Transverse colon (tissue), 4 donors: ENCODE data around the gene DNAAF5. TPM values are rescaled to one million over a fixed set of nuclear protein-coding genes. Genes with fewer than 3 reads are reported as not detected.
A peak's percentile ranks its signal among the peaks of the same experiment; 100 is the strongest.

Source experiments
- DNase-seq: peaks from one replicate; pipeline ENCODE4 v3.0.0-alpha.2; 2019
- H3K27ac ChIP-seq, 4 donors: fragments of 200-600 bp; sonication (generic); 2 replicates each; pipeline ENCODE4 v1.5.1; 2016 to 2018; ENCODE audit warnings: inconsistent platforms in 4 of 4
- H3K27me3 ChIP-seq: fragments of 200-600 bp; sonication (generic); 2 replicates; pipeline ENCODE4 v1.5.1; 2017; ENCODE audit warnings: inconsistent platforms
- H3K36me3 ChIP-seq, 4 donors: fragments of 200-600 bp; sonication (generic); 2 replicates each; pipeline ENCODE4 v1.5.1; 2017 to 2019; ENCODE audit warnings: inconsistent platforms in 4 of 4
- H3K4me1 ChIP-seq, 4 donors: fragments of 200-600 bp; sonication (generic); 2 replicates each; pipeline ENCODE4 v1.5.1; 2017 to 2020; ENCODE audit warnings: inconsistent platforms in 4 of 4
- H3K4me3 ChIP-seq, 4 donors: fragments of 200-600 bp; sonication (generic); 1 replicate in 1 of 4; 2 replicates in 3 of 4; pipeline versions ENCODE4 v1.5.1 to v1.6.1; 2017 to 2019; ENCODE audit warnings: inconsistent platforms in 4 of 4
- H3K9me3 ChIP-seq, 2 donors: fragments of 200-600 bp; sonication (generic); 2 replicates each; pipeline ENCODE4 v1.5.1; 2017 to 2019; ENCODE audit warnings: inconsistent platforms in 2 of 2
- EP300 ChIP-seq: sonication (generic); formaldehyde crosslinking; IDR thresholded peaks from one replicate; pipeline ENCODE4 v1.6.1; 2017; ENCODE audit warnings: antibody characterized with exemption, low read depth
- POLR2A ChIP-seq: fragments of 450-650 bp; IDR thresholded peaks from one replicate; pipeline ENCODE4 v1.6.1; 2016; ENCODE audit warnings: antibody characterized with exemption, mild to moderate bottlenecking, moderate library complexity
- POLR2AphosphoS5 ChIP-seq, 3 donors: sonication (generic); formaldehyde crosslinking; IDR thresholded peaks; one replicate each; pipeline ENCODE4 v1.6.1; 2016; ENCODE audit warnings: antibody characterized with exemption in 3 of 3
- WGBS, 2 donors: methylation state at CpG; one replicate each; pipeline ENCODE4 v1.1.5; 2018; ENCODE audit warnings: low coverage in 1 of 2; 5-methylcytosine and 5-hydroxymethylcytosine counted together
- in situ Hi-C, 4 donors: fragments of 200-750 bp; cut with MboI; loops; one replicate each; pipeline versions ENCODE4 v1.15.0 to v1.15.1; 2017; ENCODE audit warnings: low sequenced_read_pairs in 3 of 4, low pct_ligation_motif_present in 1 of 4, low pct_unique_long_range_greater_than_20kb in 1 of 4
- intact Hi-C: fragments of 100-400 bp; cut with DNase I; formaldehyde crosslinking; loops from one replicate; pipeline ENCODE4 v1.15.1; 2023; ENCODE audit warnings: low total_unique reads
- total RNA-seq, 4 donors: library from RNA; depleted of rRNA; stranded (reverse); fragments of >200 nt; gene quantifications; one replicate each; pipeline ENCODE4 v1.1.0, GENCODE V29; 2016
- TF ChIP-seq, protein P1 (sequence below), 5 experiments: fragments of 200-600 bp in 3 of 5; fragments of 450-650 bp in 2 of 5; sonication (generic) in 3 of 5; IDR thresholded peaks; 1 replicate in 2 of 5; 2 replicates in 3 of 5; pipeline ENCODE4 v1.5.1; 2016 to 2017; ENCODE audit warnings: antibody characterized with exemption in 5 of 5, inconsistent platforms in 3 of 5, mild to moderate bottlenecking in 2 of 5, moderate library complexity in 1 of 5

The DNAAF5 gene
- total RNA-seq, 4 donors from 2014 or later = 20.5 to 97.3 (median 34.6) TPM

DNA sequence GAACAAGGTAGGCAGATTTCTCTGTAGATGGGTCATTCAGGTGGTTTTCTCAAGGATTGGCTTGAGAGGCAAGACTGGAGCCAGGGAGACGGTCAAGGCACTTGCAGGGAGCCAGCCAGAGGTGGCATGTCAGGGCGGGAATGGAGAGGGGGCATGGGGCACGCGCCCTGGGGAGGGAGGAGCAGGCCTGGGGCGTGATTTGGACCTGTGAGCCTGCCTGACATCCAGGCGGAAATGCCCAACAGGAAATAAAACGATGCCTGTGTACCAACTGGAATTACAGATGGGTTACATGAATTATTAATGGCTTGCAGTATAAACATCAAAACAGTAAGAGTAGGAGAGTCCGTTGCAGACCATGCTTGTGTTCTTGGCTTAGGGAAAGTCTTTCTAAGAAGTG, 97.2 kb downstream of the DNAAF5 start:
- Histone ChIP-seq H3K27me3 (no peaks in the 10 kb centered on the region), H3K4me1 (peaks cover 17 to 57% (median 28%) of the 10 kb centered on the region in 4 donors), H3K9me3 (no peaks in the 10 kb centered on the region), H3K4me3 (no peak overlapping the region), H3K36me3 (no peaks in the 10 kb centered on the region), H3K27ac (peak overlapping the region; percentile 38 to 67 (median 58))
- no peak for TF ChIP-seq POLR2A
- TF ChIP-seq, protein P1, sequence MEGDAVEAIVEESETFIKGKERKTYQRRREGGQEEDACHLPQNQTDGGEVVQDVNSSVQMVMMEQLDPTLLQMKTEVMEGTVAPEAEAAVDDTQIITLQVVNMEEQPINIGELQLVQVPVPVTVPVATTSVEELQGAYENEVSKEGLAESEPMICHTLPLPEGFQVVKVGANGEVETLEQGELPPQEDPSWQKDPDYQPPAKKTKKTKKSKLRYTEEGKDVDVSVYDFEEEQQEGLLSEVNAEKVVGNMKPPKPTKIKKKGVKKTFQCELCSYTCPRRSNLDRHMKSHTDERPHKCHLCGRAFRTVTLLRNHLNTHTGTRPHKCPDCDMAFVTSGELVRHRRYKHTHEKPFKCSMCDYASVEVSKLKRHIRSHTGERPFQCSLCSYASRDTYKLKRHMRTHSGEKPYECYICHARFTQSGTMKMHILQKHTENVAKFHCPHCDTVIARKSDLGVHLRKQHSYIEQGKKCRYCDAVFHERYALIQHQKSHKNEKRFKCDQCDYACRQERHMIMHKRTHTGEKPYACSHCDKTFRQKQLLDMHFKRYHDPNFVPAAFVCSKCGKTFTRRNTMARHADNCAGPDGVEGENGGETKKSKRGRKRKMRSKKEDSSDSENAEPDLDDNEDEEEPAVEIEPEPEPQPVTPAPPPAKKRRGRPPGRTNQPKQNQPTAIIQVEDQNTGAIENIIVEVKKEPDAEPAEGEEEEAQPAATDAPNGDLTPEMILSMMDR (IDR thresholded peaks at IDR 0.05) = no peak
- TF ChIP-seq EP300 = no peak
- no peak for TF ChIP-seq POLR2AphosphoS5 (IDR thresholded peaks at IDR 0.05)
- in situ Hi-C loops (no loop called here), intact Hi-C loops (no loop called here)
- 57 to 70% methylated on average over 3 to 8 of the region's 8 CpGs for WGBS, 2 donors
- no peak for DNase-seq

- in situ Hi-C loops (no loop called here), intact Hi-C loops (no loop called here)
- Histone ChIP-seq H3K27ac (peak overlapping the region; percentile 38 to 67 (median 58)), H3K36me3 (no peaks in the 10 kb centered on the region), H3K4me1 (peaks cover 17 to 57% (median 28%) of the 10 kb centered on the region in 4 donors), H3K27me3 (no peaks in the 10 kb centered on the region), H3K9me3 (no peaks in the 10 kb centered on the region), H3K4me3 (no peak overlapping the region)
- WGBS, 2 donors = 74 to 81% methylated on average over 7 of the region's 7 CpGs
- TF ChIP-seq POLR2A (no peak), EP300 (no peak), POLR2AphosphoS5 (IDR thresholded peaks at IDR 0.05) (no peak)
- TF ChIP-seq, protein P1 (IDR thresholded peaks at IDR 0.05) = no peak
- DNase-seq = no peak
Observed at GRCh38 chr7:824081-824480, 97.6 kb downstream of the DNAAF5 start.

GRCh38 chr7:824664-825063, 98.2 kb downstream of the DNAAF5 start:
- TF ChIP-seq EP300 (no peak), POLR2AphosphoS5 (IDR thresholded peaks at IDR 0.05) (no peak)
- TF ChIP-seq, protein P1 (IDR thresholded peaks at IDR 0.05) = no peak
- Histone ChIP-seq H3K9me3 (no peaks in the 10 kb centered on the region), H3K27me3 (no peaks in the 10 kb centered on the region), H3K36me3 (no peaks in the 10 kb centered on the region), H3K4me3 (no peak overlapping the region), H3K4me1 (peaks cover 17 to 62% (median 29%) of the 10 kb centered on the region in 4 donors), H3K27ac (peak overlapping the region; percentile 38 to 67 (median 58))
- in situ Hi-C loops (no loop called here), intact Hi-C loops (no loop called here)
- DNase-seq = no peak
- 80 to 82% methylated on average over 3 to 11 of the region's 11 CpGs for WGBS, 2 donors

GRCh38 chr7:825386-825785, 98.9 kb downstream of the DNAAF5 start:
- no peaks in the 10 kb centered on the region for H3K27me3 ChIP-seq
- in situ Hi-C loops (no loop called here), intact Hi-C loops (no loop called here)
- H3K27ac ChIP-seq = peak overlapping the region; percentile 38 to 67 (median 58)
- peaks cover 23 to 65% (median 35%) of the 10 kb centered on the region in 4 donors for H3K4me1 ChIP-seq
- 60 to 73% methylated on average over 6 of the region's 6 CpGs for WGBS, 2 donors
- H3K9me3 ChIP-seq = no peaks in the 10 kb centered on the region
- H3K4me3 ChIP-seq = no peak overlapping the region
- H3K36me3 ChIP-seq = no peaks in the 10 kb centered on the region
- TF ChIP-seq POLR2A (no peak), EP300 (no peak), POLR2AphosphoS5 (IDR thresholded peaks at IDR 0.05) (no peak)
- TF ChIP-seq, protein P1 (IDR thresholded peaks at IDR 0.05) = no peak
- no peak for DNase-seq
